Measurements from ENCODE around the gene LYRM4.

Gene LYRM4

GRCh38 chr6:5203546-5203945 is 57.2 kb downstream of the LYRM4 start:
- DNase-seq, result no peak

- no peak for DNase-seq
Measured at GRCh38 chr6:5202941-5203340, 57.8 kb downstream of the LYRM4 start.

- DNase-seq, result no peak
Measured at GRCh38 chr6:5202206-5202605, 58.5 kb downstream of the LYRM4 start.

- no peak for DNase-seq
Measured at GRCh38 chr6:5201271-5201670, 59.5 kb downstream of the LYRM4 start.

DNA sequence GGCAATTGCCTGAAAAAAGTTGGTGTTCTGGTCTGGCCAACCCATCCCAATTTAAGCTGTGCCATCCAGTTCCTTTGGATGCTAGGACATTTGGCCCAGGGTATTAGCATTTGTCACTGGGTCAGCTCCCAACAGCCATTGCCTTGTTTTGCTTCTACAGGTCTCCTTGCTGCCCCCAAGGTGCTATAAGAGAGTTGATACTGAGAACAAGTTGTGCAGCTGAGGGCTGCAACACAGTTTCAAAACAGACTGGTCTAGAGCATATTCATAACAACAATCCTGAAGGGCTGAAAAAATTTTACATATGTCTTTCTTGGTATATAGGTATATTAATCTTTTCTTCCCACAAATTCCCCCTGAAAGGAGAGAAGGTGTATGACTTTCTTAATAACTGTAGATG is 61.0 kb downstream of the LYRM4 start:
- DNase-seq, result no peak

- DNase-seq, result no peak
Measured at GRCh38 chr6:5199283-5199682, 61.5 kb downstream of the LYRM4 start.

DNA sequence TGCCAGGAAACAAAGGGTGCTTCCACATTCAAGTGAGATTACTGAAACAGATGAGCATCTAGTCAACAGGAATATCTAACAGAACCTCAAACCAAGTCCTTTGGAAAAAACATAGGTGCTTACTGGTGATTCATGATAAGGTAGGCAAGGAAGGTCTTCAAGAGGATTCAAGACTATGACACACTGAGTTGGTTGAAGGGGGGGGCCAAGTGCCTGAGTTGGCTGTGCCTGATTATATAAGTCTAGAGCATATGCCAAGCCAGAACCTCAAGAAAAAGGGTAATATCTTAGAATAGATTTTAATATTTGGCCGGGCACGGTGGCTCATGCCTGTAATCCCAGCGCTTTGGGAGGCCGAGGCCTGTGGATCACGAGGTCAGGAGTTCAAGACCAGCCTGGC is 63.7 kb downstream of the LYRM4 start:
- no peak for DNase-seq

DNA sequence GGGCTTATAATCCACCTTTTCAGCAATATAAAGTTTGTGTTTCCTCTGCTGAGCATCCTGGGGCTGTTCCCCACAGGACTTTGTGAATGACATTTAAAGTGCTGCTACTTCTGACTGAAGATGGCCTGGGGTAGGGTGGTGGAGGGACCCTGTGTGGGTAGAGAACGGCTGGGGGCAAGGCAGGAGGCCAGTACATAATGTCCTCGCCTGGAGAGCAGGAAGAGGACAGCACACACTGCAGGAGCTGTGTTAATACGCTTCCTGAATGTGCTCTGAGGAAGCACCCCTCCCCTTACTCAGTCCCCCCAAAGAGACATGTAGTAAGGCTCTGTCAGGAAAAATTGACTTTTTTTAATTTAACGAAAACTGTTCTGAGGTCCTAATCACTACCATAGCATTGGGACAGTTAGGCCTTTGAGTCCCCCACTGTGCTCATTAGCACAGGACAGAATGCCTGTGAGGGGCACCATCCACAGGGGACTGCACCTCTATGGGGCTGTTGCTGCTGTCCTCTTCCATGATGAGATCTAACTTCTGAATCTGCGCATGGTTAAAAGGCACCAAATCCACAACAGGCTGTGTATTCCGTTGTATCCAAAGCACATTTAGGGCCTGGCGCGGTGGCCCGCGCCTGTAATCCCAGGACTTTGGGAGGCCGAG is 68.5 kb downstream of the LYRM4 start:
- DNase-seq, result no peak

DNA sequence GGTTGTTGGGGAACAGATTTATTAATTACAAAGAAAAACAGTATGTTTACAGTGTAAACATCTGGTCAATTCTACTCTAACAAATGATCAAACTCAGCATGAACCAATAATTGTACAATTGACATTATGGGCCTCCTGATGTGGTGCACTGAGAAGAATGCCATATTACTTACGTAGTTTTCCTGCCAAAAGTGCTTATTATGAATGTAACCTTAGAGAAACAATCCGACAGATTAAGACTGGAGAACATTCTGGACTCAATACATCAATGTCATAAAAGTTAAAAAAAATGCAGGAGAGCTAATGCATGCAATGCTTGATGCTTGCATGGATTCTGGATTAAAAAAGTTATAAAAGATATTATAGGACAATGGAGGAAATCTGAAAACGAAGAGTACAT is 69.0 kb downstream of the LYRM4 start:
- DNase-seq, result no peak

- no peak for DNase-seq
Measured at GRCh38 chr6:5191222-5191621, 69.5 kb downstream of the LYRM4 start.

DNA sequence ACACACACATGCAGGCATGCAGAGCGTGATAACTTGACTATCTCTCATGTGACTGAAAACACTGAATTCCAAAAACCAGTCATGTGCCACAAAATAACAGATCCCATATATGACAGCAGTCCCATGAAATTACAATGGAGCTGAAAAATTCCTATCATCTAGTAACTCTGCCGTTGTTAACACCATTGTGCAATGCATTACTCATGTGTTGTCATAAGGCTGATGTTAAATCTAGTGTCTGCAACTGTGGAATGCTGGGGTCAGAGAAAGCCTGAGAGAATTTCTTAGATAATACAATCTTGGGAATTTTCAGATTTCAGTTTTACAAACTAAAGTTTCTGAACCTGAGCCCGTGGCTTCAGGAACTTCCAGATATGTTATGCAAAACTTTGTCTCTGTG is 70.2 kb downstream of the LYRM4 start:
- no peak for DNase-seq

GRCh38 chr6:5188646-5189045 is 72.1 kb downstream of the LYRM4 start:
- no peak for DNase-seq

- no peak for DNase-seq
Measured at GRCh38 chr6:5184878-5185277, 75.9 kb downstream of the LYRM4 start.

- no peak for DNase-seq
Measured at GRCh38 chr6:5184218-5184617, 76.5 kb downstream of the LYRM4 start.

DNA sequence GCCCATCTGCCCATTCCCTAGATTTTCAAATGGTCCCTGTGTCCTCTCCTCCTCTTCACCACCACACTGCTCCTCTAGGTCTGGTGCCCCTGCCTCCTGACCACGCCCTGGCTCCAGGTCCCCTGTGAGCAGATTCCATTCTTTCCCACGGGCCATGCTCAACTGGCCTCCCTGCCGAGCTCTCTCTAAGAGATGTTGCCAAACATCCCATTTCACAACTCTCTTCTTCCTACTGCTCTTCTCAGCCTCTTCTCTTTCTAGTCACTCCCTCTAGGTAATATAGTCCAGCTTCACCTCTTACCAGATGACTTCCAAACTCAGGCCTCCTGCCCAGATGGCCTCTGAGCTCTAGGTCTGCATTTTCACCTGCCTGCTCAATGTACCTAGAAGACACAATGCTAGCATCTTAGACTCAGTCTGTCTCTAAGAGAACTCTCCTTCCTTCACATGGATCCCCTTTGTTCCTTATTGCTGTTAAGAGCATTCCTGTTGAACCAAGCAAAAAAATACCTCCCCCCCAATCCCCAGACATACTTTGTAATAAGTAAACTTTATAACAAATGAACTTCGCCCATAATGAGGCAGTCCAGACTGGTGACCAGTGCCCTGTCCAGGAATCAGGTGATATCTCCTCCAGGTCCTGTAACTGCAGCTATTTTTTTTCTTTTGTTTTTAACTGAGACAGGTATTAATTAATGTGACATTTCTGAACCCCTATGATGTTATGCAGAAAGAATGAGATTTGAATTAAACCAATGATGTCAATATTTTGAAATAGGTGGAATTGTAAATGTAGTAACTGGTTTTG is 79.0 kb downstream of the LYRM4 start:
- no peak for DNase-seq

DNA sequence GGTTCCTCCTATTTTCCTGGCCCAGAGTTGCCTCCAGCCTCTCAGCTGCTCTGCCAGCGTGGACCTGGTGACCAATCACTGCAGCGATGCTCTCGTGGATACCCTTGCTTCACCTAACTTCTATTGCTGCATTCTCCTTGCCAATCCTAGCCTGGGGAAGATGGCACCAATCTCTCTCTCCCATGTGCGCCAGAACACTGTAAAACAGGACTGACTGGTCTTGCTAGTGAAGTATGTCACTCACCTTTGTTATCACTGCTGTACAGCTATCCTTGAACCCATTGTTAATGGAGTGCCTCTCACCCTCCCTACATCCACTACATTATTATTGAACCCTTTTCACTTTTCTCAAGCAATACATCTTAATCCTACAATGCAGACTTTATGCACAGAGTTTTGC is 80.1 kb downstream of the LYRM4 start:
- no peak for DNase-seq

DNA sequence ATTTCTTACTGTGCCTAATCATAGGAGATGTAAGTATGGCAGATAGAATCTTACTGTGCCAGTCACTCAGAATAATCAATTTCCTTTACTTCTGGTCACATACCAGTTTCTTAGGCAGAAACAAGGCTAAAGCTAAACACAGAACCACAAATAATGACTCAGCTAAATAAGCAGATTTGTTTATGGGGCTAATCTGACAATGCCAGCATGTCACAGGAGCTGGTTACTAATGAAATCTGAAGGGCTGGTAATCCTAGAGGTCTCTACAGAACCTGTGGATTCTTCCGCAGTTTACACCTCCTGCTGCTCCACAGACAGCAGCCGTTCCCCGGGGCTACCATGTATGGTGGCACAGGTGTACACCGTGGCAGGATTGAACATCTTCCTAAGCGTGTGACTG is 80.8 kb downstream of the LYRM4 start:
- no peak for DNase-seq

- DNase-seq, result no peak
Measured at GRCh38 chr6:5178806-5179205, 81.9 kb downstream of the LYRM4 start.

DNA sequence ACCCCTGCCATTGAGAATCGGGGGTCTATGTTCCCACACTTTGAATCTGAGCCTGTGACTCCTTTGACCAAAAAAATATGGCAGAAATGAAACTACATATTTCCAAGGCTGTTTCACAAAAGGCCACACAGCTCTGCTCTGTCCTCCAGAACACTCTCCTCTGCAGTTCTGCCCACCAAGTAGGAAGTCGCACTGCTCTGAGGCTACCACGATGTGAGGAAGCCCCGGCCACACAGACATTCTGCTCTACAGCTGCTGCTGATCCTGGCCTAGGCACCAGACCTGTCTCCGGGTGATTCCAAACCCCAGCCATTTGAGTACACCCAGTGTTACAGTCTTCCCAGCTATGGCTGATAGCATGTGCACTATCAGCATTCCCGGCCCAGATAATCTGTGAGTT is 85.1 kb downstream of the LYRM4 start:
- no peak for DNase-seq

GRCh38 chr6:5174756-5175549 is 85.8 kb downstream of the LYRM4 start:
- DNase-seq, result no peak

GRCh38 chr6:5174244-5174643 is 86.5 kb downstream of the LYRM4 start:
- DNase-seq, result peak; percentile 5

DNA sequence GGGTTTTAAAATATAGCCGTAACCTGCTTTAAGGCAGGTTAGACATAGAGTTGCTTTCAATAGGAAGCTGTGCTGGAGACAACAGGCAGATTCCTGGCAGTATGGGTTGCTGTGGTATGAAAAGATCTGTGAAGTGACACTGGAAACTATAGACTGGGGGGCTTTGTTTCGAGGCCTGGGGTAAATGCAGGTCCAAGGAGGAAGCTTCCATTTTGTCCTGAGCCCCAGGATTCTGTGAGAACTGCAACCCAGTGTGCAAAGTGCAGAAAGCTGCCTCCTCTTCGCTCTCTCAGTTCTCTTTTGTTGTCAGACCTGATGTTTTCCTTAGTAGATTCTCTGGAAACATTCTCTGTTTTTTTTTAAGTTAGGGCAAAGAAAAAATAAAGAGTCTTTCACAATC is 86.9 kb downstream of the LYRM4 start:
- no peak for DNase-seq

DNA sequence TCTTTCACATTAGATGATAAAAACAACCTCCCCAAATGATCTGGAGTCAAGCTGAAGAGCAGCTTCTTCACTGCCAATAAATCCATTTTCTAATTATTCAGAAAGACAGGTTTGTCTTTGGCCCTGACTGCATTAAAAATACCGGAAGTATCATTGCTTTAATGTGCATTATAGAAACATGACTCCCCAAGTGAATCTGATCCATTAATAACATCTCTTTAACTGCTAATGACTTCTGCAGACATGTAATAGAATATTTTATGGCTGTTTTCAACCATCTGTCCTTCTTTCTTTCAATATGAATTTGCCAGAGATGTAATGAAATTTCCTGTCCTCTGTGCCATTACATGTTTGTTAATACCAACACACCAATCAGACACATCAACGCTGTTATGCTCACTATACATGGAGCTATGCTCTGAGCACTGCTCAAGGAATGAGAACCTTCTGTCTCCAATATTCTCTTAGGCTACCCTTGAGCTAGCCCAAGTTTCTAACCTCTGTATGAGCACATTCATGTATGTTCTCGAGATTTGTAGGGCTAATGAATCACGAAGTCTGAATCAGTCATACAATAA is 87.8 kb downstream of the LYRM4 start:
- DNase-seq, result no peak

Data from stimulated activated CD4-positive, alpha-beta T cell treated with anti-CD3 and anti-CD28 coated beads, Interleukin-4, amount 100 ng/mL, for 1 hour (primary cell).